KG1 (cell line): ENCODE results near the gene AP2A2.
"Not testable (repeated sequence)": the region's sequence is repeated elsewhere in the genome, so short reads cannot be mapped to it uniquely, and the experiment has no call there.

Experiments
- DNase-seq: peaks from one replicate; lab custom pipeline; 2025; lab: John Stamatoyannopoulos, UW

Gene AP2A2

GRCh38 chr11:1015064-1015463, 89.4 kb downstream of the AP2A2 start:
- no peak for DNase-seq

- DNase-seq: no peak
These were observed 90.3 kb downstream of the AP2A2 start for GRCh38 chr11:1015826-1016545.

- not testable (repeated sequence) for DNase-seq
These were observed 91.0 kb downstream of the AP2A2 start for GRCh38 chr11:1016610-1017126.

- DNase-seq: no peak
These were observed 91.8 kb downstream of the AP2A2 start for GRCh38 chr11:1017269-1018005.

- DNase-seq: no peak
These were observed 92.4 kb downstream of the AP2A2 start for GRCh38 chr11:1018091-1018490.

- DNase-seq: no peak
These were observed 93.7 kb downstream of the AP2A2 start for GRCh38 chr11:1019321-1019910.

GRCh38 chr11:1020211-1020905, 94.7 kb downstream of the AP2A2 start:
- DNase-seq: no peak

GRCh38 chr11:1022411-1022810, 96.7 kb downstream of the AP2A2 start:
- no peak for DNase-seq

GRCh38 chr11:1022908-1023810, 97.5 kb downstream of the AP2A2 start:
- DNase-seq: no peak

- no peak for DNase-seq
These were observed 98.3 kb downstream of the AP2A2 start for GRCh38 chr11:1023811-1024596.

- no peak for DNase-seq
These were observed 99.1 kb downstream of the AP2A2 start for GRCh38 chr11:1024597-1025409.

GRCh38 chr11:1025410-1026162, 99.9 kb downstream of the AP2A2 start:
- no peak for DNase-seq

- DNase-seq: no peak
These were observed 100.4 kb downstream of the AP2A2 start for GRCh38 chr11:1026163-1026450.

GRCh38 chr11:1026641-1027482, 101.2 kb downstream of the AP2A2 start:
- DNase-seq: no peak

GRCh38 chr11:1027483-1028290, 102.0 kb downstream of the AP2A2 start:
- no peak for DNase-seq

GRCh38 chr11:1028291-1028540, 102.5 kb downstream of the AP2A2 start:
- no peak for DNase-seq

GRCh38 chr11:1028616-1029015, 102.9 kb downstream of the AP2A2 start:
- no peak for DNase-seq

- no peak for DNase-seq
These were observed 103.4 kb downstream of the AP2A2 start for GRCh38 chr11:1029051-1029450.
